IMR-90 (cell line): Measurements from ENCODE around the gene ZRANB3. TPM values are rescaled to one million over a fixed set of nuclear protein-coding genes. Genes with fewer than 3 reads are reported as not detected.

ENCODE experiments used
- ATAC-seq: fragments of 200-7000 bp; cut with Tn5 transposase; 2 replicates; pipeline ENCODE4 v1.9.1; 2020; ENCODE audit warnings: low read depth, mild to moderate bottlenecking, moderate library complexity
- BruUV-seq: library from RNA; stranded (reverse); fragments of 400-500 nt; replicated peaks from 2 replicates; lab custom pipeline; 2021; lab: Mats Ljungman, UMichigan
- CTCF ChIA-PET: fragments of 300-600 bp; formaldehyde crosslinking; extraction: SDS; loops from one replicate; lab custom pipeline; 2021; ENCODE audit warnings: antibody characterized with exemption; lab: Yijun Ruan, JAX
- POLR2A ChIA-PET: fragments of 300-600 bp; sonication (Branson Sonifier 250); formaldehyde crosslinking; loops from one replicate; lab custom pipeline; 2022; ENCODE audit warnings: antibody characterized with exemption; ENCODE audit not compliant: unreplicated experiment; lab: Charles Lee
- DNase-seq: peaks from one replicate; pipeline ENCODE4 v3.0.0; 2013
- H2AFZ ChIP-seq: replicated peaks from 2 replicates; pipeline ENCODE3; 2013; ENCODE audit warnings: low read length, mild to moderate bottlenecking; ENCODE audit not compliant: poor library complexity
- H2AK5ac ChIP-seq: 2 replicates; pipeline ENCODE4 v1.6.1; 2013; ENCODE audit warnings: low read depth, low read length, inconsistent platforms
- H2AK9ac ChIP-seq: replicated peaks from 2 replicates; pipeline ENCODE3; 2013; ENCODE audit warnings: mild to moderate bottlenecking, low read depth, low read length, moderate library complexity; ENCODE audit not compliant: poor library complexity
- H2BK120ac ChIP-seq: 2 replicates; pipeline ENCODE4 v1.6.1; 2013; ENCODE audit warnings: low read depth, low read length, inconsistent platforms
- H2BK15ac ChIP-seq: 3 replicates; pipeline ENCODE4 v1.6.1; 2013; ENCODE audit warnings: low read depth, low read length, inconsistent platforms
- H2BK20ac ChIP-seq: 2 replicates; pipeline ENCODE4 v1.6.1; 2013; ENCODE audit warnings: low read depth, mild to moderate bottlenecking, inconsistent platforms, low read length, moderate library complexity
- H2BK5ac ChIP-seq: 2 replicates; pipeline ENCODE4 v1.6.1; 2013; ENCODE audit warnings: mild to moderate bottlenecking, low read depth, low read length, inconsistent platforms; ENCODE audit not compliant: poor library complexity, severe bottlenecking
- H3K14ac ChIP-seq: replicated peaks from 2 replicates; pipeline ENCODE4 v1.6.1; 2013; ENCODE audit warnings: low read depth, low read length, inconsistent platforms
- H3K18ac ChIP-seq: 2 replicates; pipeline ENCODE4 v1.6.1; 2013; ENCODE audit warnings: low read depth, low read length, control low read depth
- H3K23ac ChIP-seq: 2 replicates; pipeline ENCODE4 v1.6.1; 2013; ENCODE audit warnings: low read depth, low read length, inconsistent platforms
- H3K27ac ChIP-seq: 2 replicates; pipeline ENCODE4 v1.5.1; 2013; ENCODE audit warnings: mild to moderate bottlenecking, control low read depth, low read length; ENCODE audit not compliant: insufficient read depth
- H3K27me3 ChIP-seq: 2 replicates; pipeline ENCODE4 v1.6.1; 2013; ENCODE audit warnings: low read length; ENCODE audit not compliant: control insufficient read depth, insufficient read depth
- H3K36me3 ChIP-seq: 2 replicates; pipeline ENCODE4 v1.6.1; 2013; ENCODE audit warnings: low read length, mixed read lengths; ENCODE audit not compliant: control insufficient read depth, insufficient read depth
- H3K4ac ChIP-seq: 2 replicates; pipeline ENCODE4 v1.6.1; 2013; ENCODE audit warnings: low read depth, low read length, inconsistent platforms
- H3K4me1 ChIP-seq: 2 replicates; pipeline ENCODE4 v1.6.1; 2013; ENCODE audit warnings: low read length, mixed read lengths; ENCODE audit not compliant: control insufficient read depth, insufficient read depth
- H3K4me2 ChIP-seq: 2 replicates; pipeline ENCODE4 v1.6.1; 2013; ENCODE audit warnings: low read depth, mild to moderate bottlenecking, control low read depth, low read length, moderate library complexity
- H3K4me3 ChIP-seq: 2 replicates; pipeline ENCODE4 v1.5.1; 2013; ENCODE audit warnings: low read depth, mild to moderate bottlenecking, control low read depth, low read length, moderate library complexity; ENCODE audit not compliant: insufficient read depth
- H3K56ac ChIP-seq: 2 replicates; pipeline ENCODE4 v1.6.1; 2013; ENCODE audit warnings: low read length, inconsistent platforms; ENCODE audit not compliant: insufficient read depth; ENCODE audit errors: extremely low read depth
- H3K79me1 ChIP-seq, 2 experiments: 2 replicates each; pipeline ENCODE4 v1.6.1; 2013; ENCODE audit warnings: low read length in 2 of 2, inconsistent platforms in 1 of 2, low read depth in 1 of 2
- H3K9ac ChIP-seq: 2 replicates; pipeline ENCODE4 v1.6.1; 2013; ENCODE audit warnings: low read depth, low read length, control low read depth
- H3K9me1 ChIP-seq: 2 replicates; pipeline ENCODE4 v1.6.1; 2013; ENCODE audit warnings: low read length, inconsistent platforms; ENCODE audit not compliant: insufficient read depth
- H3K9me3 ChIP-seq: 2 replicates; pipeline ENCODE4 v1.6.1; 2013; ENCODE audit warnings: low read length; ENCODE audit not compliant: control insufficient read depth, insufficient read depth
- H4K20me1 ChIP-seq: 2 replicates; pipeline ENCODE4 v1.6.1; 2013; ENCODE audit warnings: low read length, inconsistent platforms; ENCODE audit not compliant: insufficient read depth
- H4K5ac ChIP-seq: 2 replicates; pipeline ENCODE4 v1.6.1; 2013; ENCODE audit warnings: mild to moderate bottlenecking, low read depth, low read length, control low read depth
- H4K8ac ChIP-seq, 2 experiments: 2 replicates each; pipeline ENCODE4 v1.6.1; 2013; ENCODE audit warnings: low read depth in 2 of 2, low read length in 2 of 2, control low read depth in 1 of 2, inconsistent platforms in 1 of 2
- H4K91ac ChIP-seq: 2 replicates; pipeline ENCODE4 v1.6.1; 2013; ENCODE audit warnings: low read depth, low read length, inconsistent platforms; ENCODE audit not compliant: insufficient read depth
- BHLHE40 ChIP-seq: fragments of 150-350 bp; IDR thresholded peaks from 2 replicates; pipeline ENCODE4 v1.6.1; 2016; ENCODE audit warnings: mild to moderate bottlenecking, low read depth, low read length
- CEBPB ChIP-seq: IDR thresholded peaks from 2 replicates; pipeline ENCODE4 v1.6.1; 2012; ENCODE audit warnings: low read depth, low read length, improper control_type of control experiment
- CHD1 ChIP-seq: IDR thresholded peaks from 2 replicates; pipeline ENCODE4 v1.6.1; 2012; ENCODE audit warnings: low read depth, low read length, improper control_type of control experiment
- CTCF ChIP-seq: conservative IDR thresholded peaks from 2 replicates; pipeline ENCODE4 v1.5.1; 2012; ENCODE audit warnings: mild to moderate bottlenecking, low read depth, low read length, improper control_type of control experiment
- ELK1 ChIP-seq: fragments of 150-350 bp; IDR thresholded peaks from 2 replicates; pipeline ENCODE4 v1.6.1; 2016; ENCODE audit warnings: low read depth, mild to moderate bottlenecking, low read length, moderate library complexity, borderline replicate concordance
- FOS ChIP-seq: fragments of 150-350 bp; IDR thresholded peaks from 2 replicates; pipeline ENCODE4 v1.6.1; 2016; ENCODE audit warnings: low read depth, low read length
- MAZ ChIP-seq: IDR thresholded peaks from 2 replicates; pipeline ENCODE4 v1.6.1; 2012; ENCODE audit warnings: low read depth, mild to moderate bottlenecking, low read length, improper control_type of control experiment, moderate library complexity, borderline replicate concordance
- MXI1 ChIP-seq: IDR thresholded peaks from 2 replicates; pipeline ENCODE4 v1.6.1; 2012; ENCODE audit warnings: low read depth, mild to moderate bottlenecking, low read length, moderate library complexity, borderline replicate concordance
- NFE2L2 ChIP-seq: fragments of 150-350 bp; IDR thresholded peaks from 2 replicates; pipeline ENCODE4 v1.6.1; 2016; ENCODE audit warnings: low read depth, mild to moderate bottlenecking, low read length
- POLR2A ChIP-seq: IDR thresholded peaks from 2 replicates; pipeline ENCODE4 v1.6.1; 2012; ENCODE audit warnings: mild to moderate bottlenecking, low read depth, low read length
- RAD21 ChIP-seq: IDR thresholded peaks from 2 replicates; pipeline ENCODE4 v1.6.1; 2012; ENCODE audit warnings: low read length, improper control_type of control experiment
- RCOR1 ChIP-seq: IDR thresholded peaks from 2 replicates; pipeline ENCODE4 v1.6.1; 2012; ENCODE audit warnings: mild to moderate bottlenecking, low read length, improper control_type of control experiment; ENCODE audit not compliant: insufficient replicate concordance
- RFX5 ChIP-seq: IDR thresholded peaks from 2 replicates; pipeline ENCODE4 v1.8.0; 2012; ENCODE audit warnings: low read depth, mild to moderate bottlenecking, low read length, moderate library complexity
- USF2 ChIP-seq: fragments of 150-350 bp; IDR thresholded peaks from 2 replicates; pipeline ENCODE4 v1.6.1; 2017; ENCODE audit warnings: mild to moderate bottlenecking, antibody characterized with exemption, low read length, low read depth
- WGBS, 2 experiments: methylation state at CpG; one replicate each; pipeline versions ENCODE4 v1.1.5 to v1.1.7; 2013; ENCODE audit warnings: missing lambda C conversion rate in 2 of 2; ENCODE audit not compliant: insufficient read length in 1 of 2; ENCODE audit errors: extremely low coverage in 2 of 2; 5-methylcytosine and 5-hydroxymethylcytosine counted together
- dilution Hi-C: fragments of 300-500 bp; cut with HindIII; formaldehyde crosslinking; loops from one replicate; pipeline ENCODE4 v1.14.3; 2018; ENCODE audit warnings: low sequenced_read_pairs; ENCODE audit not compliant: unreplicated experiment
- in situ Hi-C: fragments of 300-500 bp; cut with MboI; formaldehyde crosslinking; loops from 3 replicates; pipeline ENCODE4 v1.14.3; 2019; ENCODE audit warnings: low sequenced_read_pairs, inconsistent platforms, mixed read lengths
- intact Hi-C: fragments of 100-400 bp; cut with micrococcal nuclease; formaldehyde crosslinking; loops from 2 replicates; pipeline ENCODE4 v1.10.0; 2022
- polyA plus RNA-seq, 3 experiments: library from polyadenylated mRNA; depleted of rRNA; stranded (reverse); fragments of >200 nt; gene quantifications; 2 replicates each; pipeline ENCODE4 v1.2.3, GENCODE V29; 2012; ENCODE audit warnings: low replicate concordance in 1 of 3
- total RNA-seq: library from RNA; depleted of rRNA; stranded (reverse); fragments of >200 nt; gene quantifications from 2 replicates; pipeline ENCODE4 v1.2.3, GENCODE V29; 2012

ZRANB3 gene
- total and polyA plus RNA-seq, 2 of the 4 experiments (the other 2 are of a cell fraction), result 3.4 to 9.3 TPM

GRCh38 chr2:135152361-135152760 lies 378.7 kb downstream of the ZRANB3 start:
- POLR2A ChIA-PET, result no interaction called here

More at GRCh38 chr2:135152361-135152760, 378.7 kb downstream of the ZRANB3 start:
- no peaks in the 10 kb centered on the region for H4K20me1 ChIP-seq
- no peak overlapping the region for H2BK5ac ChIP-seq
- H3K4me1 ChIP-seq, result no peaks in the 10 kb centered on the region
- no peak overlapping the region for H4K8ac ChIP-seq
- H2BK20ac ChIP-seq, result no peak overlapping the region
- H4K5ac ChIP-seq, result no peak overlapping the region
- TF ChIP-seq RFX5 (no peak), FOS (no peak), RCOR1 (no peak), BHLHE40 (no peak), ELK1 (no peak), MAZ (no peak), MXI1 (no peak), CTCF (no peak), NFE2L2 (no peak), POLR2A (no peak), CHD1 (no peak), USF2 (no peak), CEBPB (no peak), RAD21 (no peak)
- H3K23ac ChIP-seq, result no peak overlapping the region
- no peak overlapping the region for H2AK9ac ChIP-seq
- no TSS peak for BruUV-seq
- no peak for ATAC-seq
- no peak overlapping the region for H3K4ac ChIP-seq
- dilution Hi-C loops (no loop called here), intact Hi-C loops (loop anchor here (5.0 kb wide), 1 partner anchor 50 kb away; no protein-coding TSS in a partner anchor), in situ Hi-C loops (no loop called here)
- no peak overlapping the region for H3K4me2 ChIP-seq
- no peaks in the 10 kb centered on the region for H3K9me1 ChIP-seq
- no CpG with 5 or more reads among the region's 1 CpG for WGBS, 2 experiments
- H3K27me3 ChIP-seq, result no peaks in the 10 kb centered on the region
- no peak overlapping the region for H3K56ac ChIP-seq
- H2AFZ ChIP-seq, result no peak overlapping the region
- H2AK5ac ChIP-seq, result no peak overlapping the region
- peaks cover 2 to 16% of the 10 kb centered on the region in 2 experiments; a peak in 2 of 4 replicates for H3K79me1 ChIP-seq
- no peak overlapping the region for H3K27ac ChIP-seq
- H3K9me3 ChIP-seq, result no peaks in the 10 kb centered on the region
- no peak overlapping the region for H3K9ac ChIP-seq
- no peak overlapping the region for H3K14ac ChIP-seq
- no peak overlapping the region for H2BK15ac ChIP-seq
- peaks cover 23% of the 10 kb centered on the region for H3K36me3 ChIP-seq
- H2BK120ac ChIP-seq, result no peak overlapping the region
- H3K4me3 ChIP-seq, result no peak overlapping the region
- H4K91ac ChIP-seq, result no peak overlapping the region
- CTCF ChIA-PET, result no interaction called here
- DNase-seq, result no peak
- H3K18ac ChIP-seq, result no peak overlapping the region
